GM23338 (cell line): Measurements from ENCODE around the gene SEC23IP. TPM values are rescaled to one million over a fixed set of nuclear protein-coding genes. Genes with fewer than 3 reads are reported as not detected.

ENCODE experiments used
- ATAC-seq: fragments of 200-7000 bp; cut with Tn5 transposase; 3 replicates; pipeline ENCODE4 v1.9.1; 2020
- DNase-seq: peaks from one replicate; pipeline ENCODE4 v3.0.0-alpha.2; 2015; ENCODE audit warnings: low spot score
- H2AFZ ChIP-seq: fragments of 200-600 bp; sonication (generic); 2 replicates; pipeline ENCODE4 v1.8.0; 2016; ENCODE audit warnings: antibody characterized with exemption, mild to moderate bottlenecking, moderate library complexity
- H3F3A ChIP-seq: fragments of 200-600 bp; sonication (generic); replicated peaks from 2 replicates; pipeline ENCODE4 v1.8.0; 2017; ENCODE audit warnings: antibody characterized with exemption, mixed run types, low read depth
- H3K27ac ChIP-seq: fragments of 200-600 bp; sonication (generic); 2 replicates; pipeline ENCODE4 v1.6.1; 2016; ENCODE audit warnings: low read depth
- H3K27me3 ChIP-seq: fragments of 200-600 bp; sonication (generic); 2 replicates; pipeline ENCODE4 v1.8.0; 2016; ENCODE audit warnings: mild to moderate bottlenecking, mixed run types, moderate library complexity; ENCODE audit not compliant: insufficient read depth
- H3K36me3 ChIP-seq: fragments of 200-600 bp; sonication (generic); 2 replicates; pipeline ENCODE4 v1.8.0; 2016; ENCODE audit warnings: mild to moderate bottlenecking; ENCODE audit not compliant: insufficient read depth
- H3K4me1 ChIP-seq: fragments of 200-600 bp; sonication (generic); 2 replicates; pipeline ENCODE4 v1.8.0; 2016; ENCODE audit warnings: mild to moderate bottlenecking, moderate library complexity; ENCODE audit not compliant: insufficient read depth
- H3K4me2 ChIP-seq: fragments of 200-600 bp; sonication (generic); 2 replicates; pipeline ENCODE4 v1.7.1; 2017; ENCODE audit warnings: mixed run types
- H3K4me3 ChIP-seq: fragments of 200-600 bp; sonication (generic); 2 replicates; pipeline ENCODE4 v1.6.1; 2016; ENCODE audit warnings: mixed run types
- H3K79me2 ChIP-seq: fragments of 200-600 bp; sonication (generic); replicated peaks from 2 replicates; pipeline ENCODE4 v1.8.0; 2017; ENCODE audit warnings: mild to moderate bottlenecking; ENCODE audit not compliant: insufficient read depth
- H3K9me2 ChIP-seq: fragments of 200-600 bp; sonication (generic); 2 replicates; pipeline ENCODE4 v1.8.0; 2017; ENCODE audit not compliant: insufficient read depth
- H4K20me1 ChIP-seq: fragments of 200-600 bp; sonication (generic); replicated peaks from 2 replicates; pipeline ENCODE4 v1.8.0; 2017; ENCODE audit warnings: mild to moderate bottlenecking; ENCODE audit not compliant: insufficient read depth
- H3K27ac Mint-ChIP-seq: 2 replicates; pipeline ENCODE4 v1.8.0; 2020; ENCODE audit warnings: inconsistent platforms, mild to moderate bottlenecking, moderate library complexity, mixed read lengths
- H3K27me3 Mint-ChIP-seq: 3 replicates; pipeline ENCODE4 v1.8.0; 2022; ENCODE audit warnings: low read depth, mild to moderate bottlenecking, moderate library complexity, mixed read lengths, inconsistent platforms; ENCODE audit not compliant: insufficient read depth, poor library complexity
- H3K36me3 Mint-ChIP-seq: 3 replicates; pipeline ENCODE4 v1.8.0; 2021; ENCODE audit warnings: low read depth, mild to moderate bottlenecking, inconsistent platforms, moderate library complexity, mixed read lengths
- H3K4me1 Mint-ChIP-seq: 3 replicates; pipeline ENCODE4 v1.8.0; 2020; ENCODE audit warnings: mild to moderate bottlenecking, inconsistent platforms, mixed read lengths
- H3K4me3 Mint-ChIP-seq: 3 replicates; pipeline ENCODE4 v1.8.0; 2021; ENCODE audit warnings: moderate library complexity, mild to moderate bottlenecking, inconsistent platforms, mixed read lengths
- H3K9me3 Mint-ChIP-seq: 3 replicates; pipeline ENCODE4 v1.8.0; 2020; ENCODE audit warnings: moderate library complexity, mild to moderate bottlenecking, inconsistent platforms, mixed read lengths
- ETS1 ChIP-seq: IDR thresholded peaks from 2 replicates; pipeline ENCODE4 v1.6.1; 2016; ENCODE audit warnings: antibody characterized with exemption
- EZH2phosphoT487 ChIP-seq: fragments of 200-600 bp; sonication (generic); IDR thresholded peaks from one replicate; pipeline ENCODE4 v1.8.1; 2018; ENCODE audit warnings: antibody characterized with exemption; ENCODE audit not compliant: unreplicated experiment
- NANOG ChIP-seq: IDR thresholded peaks from 2 replicates; pipeline ENCODE4 v1.6.1; 2016; ENCODE audit warnings: antibody characterized with exemption, borderline replicate concordance
- POLR2AphosphoS5 ChIP-seq: IDR thresholded peaks from 2 replicates; pipeline ENCODE4 v1.6.1; 2016; ENCODE audit warnings: antibody characterized with exemption, low read depth
- STAT1 ChIP-seq: IDR thresholded peaks from one replicate; pipeline ENCODE4 v1.6.1; 2016; ENCODE audit warnings: antibody characterized with exemption; ENCODE audit not compliant: unreplicated experiment
- ZNF114 ChIP-seq: fragments of 250-450 bp; sonication (Bioruptor Pico); IDR thresholded peaks from 2 replicates; pipeline ENCODE4 v1.5.0; 2020; ENCODE audit warnings: mild to moderate bottlenecking, moderate library complexity
- ZNF331 ChIP-seq: fragments of 250-450 bp; sonication (Bioruptor Pico); IDR thresholded peaks from 2 replicates; pipeline ENCODE4 v1.5.0; 2020; ENCODE audit warnings: low read depth, mild to moderate bottlenecking, moderate library complexity
- ZNF462 ChIP-seq: fragments of 250-450 bp; sonication (Bioruptor Pico); IDR thresholded peaks from 2 replicates; pipeline ENCODE4 v1.5.0; 2020; ENCODE audit warnings: mild to moderate bottlenecking, moderate library complexity
- polyA plus RNA-seq: library from polyadenylated mRNA; unstranded; fragments of >200 nt; fragmentation: Nextera tagmentation; extraction: Ambion mirVana; gene quantifications from 2 replicates; pipeline ENCODE4 v1.2.1, GENCODE V29; 2016
- total RNA-seq: library from RNA; depleted of rRNA; stranded (reverse); fragments of >200 nt; shearing (Covaris generic); gene quantifications from 2 replicates; pipeline ENCODE4 v1.2.3, GENCODE V29; 2014
- TF ChIP-seq, protein P1 (sequence below): IDR thresholded peaks from one replicate; pipeline ENCODE4 v1.6.1; 2018; ENCODE audit warnings: antibody characterized with exemption; ENCODE audit not compliant: unreplicated experiment

Gene SEC23IP
- total and polyA plus RNA-seq, 2 experiments from 2014 or later, result 35.2 to 35.6 TPM

DNA sequence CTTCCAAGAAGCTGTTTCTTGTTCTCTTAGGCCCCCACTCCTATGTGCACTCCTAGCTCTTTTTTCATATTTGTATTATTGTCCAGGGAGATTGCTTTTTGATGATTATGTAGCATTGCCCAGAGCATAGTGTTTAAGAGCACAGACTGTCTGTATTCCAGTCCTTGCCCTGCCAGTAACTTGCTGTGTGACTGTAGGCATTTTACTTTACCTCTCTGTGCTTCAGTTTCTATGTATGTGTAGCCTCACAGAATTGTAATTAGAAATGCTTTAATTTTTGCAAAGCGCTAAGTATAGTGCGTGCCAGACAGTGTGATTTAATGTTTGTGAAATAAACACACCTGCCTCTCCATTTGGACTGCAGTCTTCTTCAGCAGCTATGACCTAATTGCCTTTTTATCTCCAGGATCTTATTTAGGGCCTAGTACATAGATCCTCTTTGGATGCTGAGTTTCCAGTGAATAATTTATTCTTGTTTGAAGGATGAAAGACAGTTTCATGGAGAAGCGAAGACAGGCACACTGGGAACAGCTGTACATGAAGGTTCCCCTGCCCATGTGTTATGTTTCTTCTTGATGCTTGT is 1.4 kb downstream of the SEC23IP start (continued):
- TF ChIP-seq, protein P1, sequence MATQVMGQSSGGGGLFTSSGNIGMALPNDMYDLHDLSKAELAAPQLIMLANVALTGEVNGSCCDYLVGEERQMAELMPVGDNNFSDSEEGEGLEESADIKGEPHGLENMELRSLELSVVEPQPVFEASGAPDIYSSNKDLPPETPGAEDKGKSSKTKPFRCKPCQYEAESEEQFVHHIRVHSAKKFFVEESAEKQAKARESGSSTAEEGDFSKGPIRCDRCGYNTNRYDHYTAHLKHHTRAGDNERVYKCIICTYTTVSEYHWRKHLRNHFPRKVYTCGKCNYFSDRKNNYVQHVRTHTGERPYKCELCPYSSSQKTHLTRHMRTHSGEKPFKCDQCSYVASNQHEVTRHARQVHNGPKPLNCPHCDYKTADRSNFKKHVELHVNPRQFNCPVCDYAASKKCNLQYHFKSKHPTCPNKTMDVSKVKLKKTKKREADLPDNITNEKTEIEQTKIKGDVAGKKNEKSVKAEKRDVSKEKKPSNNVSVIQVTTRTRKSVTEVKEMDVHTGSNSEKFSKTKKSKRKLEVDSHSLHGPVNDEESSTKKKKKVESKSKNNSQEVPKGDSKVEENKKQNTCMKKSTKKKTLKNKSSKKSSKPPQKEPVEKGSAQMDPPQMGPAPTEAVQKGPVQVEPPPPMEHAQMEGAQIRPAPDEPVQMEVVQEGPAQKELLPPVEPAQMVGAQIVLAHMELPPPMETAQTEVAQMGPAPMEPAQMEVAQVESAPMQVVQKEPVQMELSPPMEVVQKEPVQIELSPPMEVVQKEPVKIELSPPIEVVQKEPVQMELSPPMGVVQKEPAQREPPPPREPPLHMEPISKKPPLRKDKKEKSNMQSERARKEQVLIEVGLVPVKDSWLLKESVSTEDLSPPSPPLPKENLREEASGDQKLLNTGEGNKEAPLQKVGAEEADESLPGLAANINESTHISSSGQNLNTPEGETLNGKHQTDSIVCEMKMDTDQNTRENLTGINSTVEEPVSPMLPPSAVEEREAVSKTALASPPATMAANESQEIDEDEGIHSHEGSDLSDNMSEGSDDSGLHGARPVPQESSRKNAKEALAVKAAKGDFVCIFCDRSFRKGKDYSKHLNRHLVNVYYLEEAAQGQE, result no peak
- TF ChIP-seq ZNF114 (CRISPR knock-in tag) (no peak), ZNF331 (CRISPR knock-in tag) (no peak), STAT1 (no peak), ETS1 (no peak), POLR2AphosphoS5 (no peak)

- Histone ChIP-seq H3K79me2 (peaks cover 85% of the 10 kb centered on the region), H3K27me3 (no peaks in the 10 kb centered on the region), H3K9me2 (no peaks in the 10 kb centered on the region), H4K20me1 (peaks cover 49% of the 10 kb centered on the region), H3K4me3 (no peak overlapping the region), H3K36me3 (peaks cover 16% of the 10 kb centered on the region), H2AFZ (no peak overlapping the region), H3K4me1 (peaks cover 8% of the 10 kb centered on the region; the same call in 1 of the 2 replicates), H3F3A (no peaks in the 10 kb centered on the region), H3K4me2 (no peak overlapping the region), H3K27ac (no peak overlapping the region)
- Mint-ChIP-seq H3K9me3 (no peaks in the 10 kb centered on the region), H3K4me3 (no peak overlapping the region), H3K36me3 (peaks cover 33% of the 10 kb centered on the region), H3K27ac (no peak overlapping the region; the same call in 1 of the 2 replicates), H3K27me3 (peaks cover 2% of the 10 kb centered on the region), H3K4me1 (peaks cover 13% of the 10 kb centered on the region)
- DNase-seq (no peak), ATAC-seq (no peak)
- TF ChIP-seq, protein P1, result no peak
- no peak for TF ChIP-seq ZNF114 (CRISPR knock-in tag)
- TF ChIP-seq POLR2AphosphoS5, result no peak
- TF ChIP-seq STAT1, result no peak
- no peak for TF ChIP-seq ZNF462
- no peak for TF ChIP-seq EZH2phosphoT487
- no peak for TF ChIP-seq NANOG
These were observed 3.6 kb downstream of the SEC23IP start for GRCh38 chr10:119896061-119896655.
